22Rv1 (cell line): ENCODE measurements around the gene FRA10AC1.

Experiments
- H3K27ac ChIP-seq: fragments of 450-650 bp; 2 replicates; pipeline ENCODE4 v1.5.1; 2017
- CTCF ChIP-seq: fragments of 450-650 bp; IDR thresholded peaks from 2 replicates; pipeline ENCODE4 v1.5.1; 2017; ENCODE audit warnings: mild to moderate bottlenecking
- ZFX ChIP-seq: fragments of 450-650 bp; IDR thresholded peaks from 2 replicates; pipeline ENCODE4 v1.6.1; 2017; ENCODE audit warnings: antibody characterized with exemption, borderline replicate concordance

The FRA10AC1 gene

GRCh38 chr10:93630625-93631557, 71.5 kb downstream of the FRA10AC1 start:
- TF ChIP-seq ZFX (no peak), CTCF (no peak)
- no peak overlapping the region for H3K27ac ChIP-seq

GRCh38 chr10:93629647-93630305, 72.6 kb downstream of the FRA10AC1 start:
- no peak overlapping the region for H3K27ac ChIP-seq
- TF ChIP-seq ZFX = no peak
- TF ChIP-seq CTCF = no peak

- no peak overlapping the region for H3K27ac ChIP-seq
- TF ChIP-seq ZFX = no peak
- no peak for TF ChIP-seq CTCF
These were observed 73.5 kb downstream of the FRA10AC1 start for GRCh38 chr10:93628858-93629257.

GRCh38 chr10:93622942-93623341, 79.5 kb downstream of the FRA10AC1 start:
- H3K27ac ChIP-seq = no peak overlapping the region
- no peak for TF ChIP-seq CTCF
- TF ChIP-seq ZFX = no peak

- no peak overlapping the region for H3K27ac ChIP-seq
- TF ChIP-seq CTCF (no peak), ZFX (no peak)
These were observed 81.5 kb downstream of the FRA10AC1 start for GRCh38 chr10:93620925-93621324.
